B cell (primary cell): ENCODE data around the gene NOD2. TPM values are rescaled to one million over a fixed set of nuclear protein-coding genes. Genes with fewer than 3 reads are reported as not detected.
A peak's percentile ranks its signal among the peaks of the same experiment; 100 is the strongest.

ENCODE experiments used
- ATAC-seq: fragments of 200-7000 bp; cut with Tn5 transposase; one replicate; pipeline ENCODE4 v1.10.0; 2021; ENCODE audit warnings: low read depth, mild to moderate bottlenecking, moderate number of reproducible peaks, moderate library complexity
- CTCF ChIA-PET: fragments of 350-600 bp; sonication (Branson Sonifier 250); formaldehyde crosslinking; loops from one replicate; lab custom pipeline; 2021; ENCODE audit warnings: antibody characterized with exemption, inconsistent platforms; lab: Charles Lee
- POLR2A ChIA-PET: fragments of 350-600 bp; sonication (Branson Sonifier 250); formaldehyde crosslinking; loops from one replicate; lab custom pipeline; 2021; ENCODE audit warnings: antibody characterized with exemption; lab: Charles Lee
- DNase-seq: peaks from one replicate; pipeline ENCODE4 v3.0.0; 2013
- H2AFZ ChIP-seq: 2 replicates; pipeline ENCODE4 v1.6.1; 2012; ENCODE audit warnings: mild to moderate bottlenecking, low read depth, low read length; ENCODE audit not compliant: insufficient read depth, poor library complexity, severe bottlenecking
- H3K27ac ChIP-seq, 2 donors: 1 replicate in 1 of 2; 2 replicates in 1 of 2; pipeline ENCODE4 v1.5.1; 2012 to 2013; ENCODE audit warnings: low read length in 2 of 2, mild to moderate bottlenecking in 2 of 2, moderate library complexity in 1 of 2
- H3K27me3 ChIP-seq, 4 experiments: fragments of 200-600 bp in 1 of 4; sonication (generic) in 1 of 4; replicated peaks in 1 of 4; 1 replicate in 2 of 4; 2 replicates in 2 of 4; pipeline versions ENCODE4 v1.6.1 to v1.7.0; 2013 to 2016; ENCODE audit warnings: low read length in 3 of 4, mild to moderate bottlenecking in 2 of 4, mixed read lengths in 1 of 4, moderate library complexity in 1 of 4; ENCODE audit not compliant: insufficient read depth in 4 of 4, control insufficient read depth in 3 of 4; ENCODE audit errors: control extremely low read depth in 1 of 4
- H3K36me3 ChIP-seq, 2 experiments: replicated peaks in 1 of 2; 1 replicate in 1 of 2; 2 replicates in 1 of 2; pipeline versions ENCODE4 v1.6.1 to v1.7.1; 2013; ENCODE audit warnings: low read length in 1 of 2; ENCODE audit not compliant: insufficient read depth in 2 of 2, control insufficient read depth in 1 of 2; ENCODE audit errors: control extremely low read depth in 1 of 2, extremely low read depth in 1 of 2
- H3K4me1 ChIP-seq, 2 donors: fragments of 200-600 bp in 1 of 2; sonication (generic) in 1 of 2; 1 replicate in 1 of 2; 2 replicates in 1 of 2; pipeline versions ENCODE4 v1.5.1 to v1.6.1; 2013 to 2017; ENCODE audit warnings: low read length in 2 of 2; ENCODE audit not compliant: control insufficient read depth in 2 of 2, insufficient read depth in 2 of 2
- H3K4me2 ChIP-seq: replicated peaks from 2 replicates; pipeline ENCODE3; 2012; ENCODE audit warnings: mild to moderate bottlenecking, low read depth, low read length; ENCODE audit not compliant: poor library complexity, severe bottlenecking
- H3K4me3 ChIP-seq, 5 experiments: fragments of 200-600 bp in 1 of 5; sonication (generic) in 1 of 5; 1 replicate in 3 of 5; 2 replicates in 2 of 5; pipeline versions ENCODE4 v1.5.1 to v1.7.0; 2011 to 2016; ENCODE audit warnings: low read length in 4 of 5, mild to moderate bottlenecking in 4 of 5, low read depth in 2 of 5, control low read depth in 1 of 5, moderate library complexity in 1 of 5; ENCODE audit not compliant: insufficient read depth in 1 of 5; ENCODE audit errors: control extremely low read depth in 1 of 5, extremely low read depth in 1 of 5
- H3K79me2 ChIP-seq: fragments of 200-600 bp; sonication (generic); one replicate; pipeline ENCODE4 v1.6.0; 2016; ENCODE audit warnings: low read length; ENCODE audit not compliant: control insufficient read depth, insufficient read depth
- H3K9ac ChIP-seq: fragments of 200-600 bp; sonication (generic); 2 replicates; pipeline ENCODE4 v1.6.1; 2017; ENCODE audit warnings: mild to moderate bottlenecking, low read length, moderate library complexity
- H3K9me3 ChIP-seq, 3 donors: one replicate each; pipeline versions ENCODE4 v1.6.1 to v1.7.1; 2013; ENCODE audit warnings: low read length in 2 of 3; ENCODE audit not compliant: control insufficient read depth in 2 of 3, insufficient read depth in 1 of 3; ENCODE audit errors: control extremely low read depth in 1 of 3
- H4K20me1 ChIP-seq: 2 replicates; pipeline ENCODE4 v1.6.0; 2012; ENCODE audit warnings: mild to moderate bottlenecking, low read length; ENCODE audit not compliant: insufficient read depth, control insufficient read depth, poor library complexity, severe bottlenecking
- H3K27ac Mint-ChIP-seq: one replicate; pipeline ENCODE4 v1.8.0; 2021; ENCODE audit warnings: mixed read lengths
- H3K27me3 Mint-ChIP-seq: one replicate; pipeline ENCODE4 v1.8.0; 2021; ENCODE audit warnings: mixed read lengths
- H3K4me1 Mint-ChIP-seq: one replicate; pipeline ENCODE4 v1.8.0; 2021; ENCODE audit warnings: mixed read lengths
- H3K4me3 Mint-ChIP-seq: one replicate; pipeline ENCODE4 v1.8.0; 2021; ENCODE audit warnings: mixed read lengths
- H3K9me3 Mint-ChIP-seq: one replicate; pipeline ENCODE4 v1.8.0; 2022; ENCODE audit warnings: mixed read lengths; ENCODE audit not compliant: insufficient read depth
- CTCF ChIP-seq: fragments of 200-600 bp; IDR thresholded peaks from one replicate; pipeline ENCODE4 v1.8.0; 2022; ENCODE audit warnings: antibody characterized with exemption, mild to moderate bottlenecking
- EZH2 ChIP-seq: IDR thresholded peaks from 2 replicates; pipeline ENCODE4 v1.6.1; 2012; ENCODE audit warnings: borderline replicate concordance, low read depth, mild to moderate bottlenecking, moderate library complexity, low read length; ENCODE audit not compliant: insufficient read depth, poor library complexity, severe bottlenecking
- WGBS: methylation state at CpG from one replicate; pipeline ENCODE4 v1.1.5; 2013; ENCODE audit warnings: missing lambda C conversion rate; ENCODE audit not compliant: insufficient coverage; 5-methylcytosine and 5-hydroxymethylcytosine counted together
- intact Hi-C: fragments of 100-400 bp; cut with micrococcal nuclease; formaldehyde crosslinking; loops from one replicate; pipeline ENCODE4 v1.10.0; 2022
- polyA plus RNA-seq: library from polyadenylated mRNA; depleted of rRNA; stranded (reverse); fragments of >200 nt; gene quantifications from 2 replicates; pipeline ENCODE4 v1.2.3, GENCODE V29; 2012
- total RNA-seq, 2 donors: library from RNA; stranded (reverse); fragments of 120-200 nt in 1 of 2; gene quantifications; 1 replicate in 1 of 2; 2 replicates in 1 of 2; pipeline versions ENCODE4 v1.2.3 to v1.2.4, GENCODE V29; 2013 to 2022

Gene NOD2
- total and polyA plus RNA-seq, 2 donors (not counting 1 experiment from before 2014, with no cell fraction given): 1.2 to 1.8 TPM

GRCh38 chr16:50665128-50665878 lies 28.1 kb upstream of the NOD2 start:
- Histone ChIP-seq H2AFZ (peak overlapping the region; percentile 81), H3K9me3 (peaks cover 0 to 13% (median 0%) of the 10 kb centered on the region in 3 donors), H3K4me1 (peaks cover 10 to 21% of the 10 kb centered on the region in 2 donors), H4K20me1 (no peaks in the 10 kb centered on the region), H3K27me3 (no peaks in the 10 kb centered on the region), H3K36me3 (peaks cover 0 to 13% of the 10 kb centered on the region in 2 experiments), H3K9ac (peak overlapping the region; percentile 56), H3K79me2 (no peaks in the 10 kb centered on the region), H3K4me3 (peak overlapping the region; percentile 43 to 59 (median 49)), H3K4me2 (peak overlapping the region; percentile 79), H3K27ac (peak overlapping the region in 1 of 2 donors; percentile 7)
- DNase-seq: peak; percentile 81
- ChIA-PET POLR2A (interaction anchor here (1.3 to 2.3 kb wide), 2 partner anchors 16 to 391 kb away, joined by 5 to 6 read pairs; partner anchors contain the start of gene SNX20), CTCF (interaction anchor here (0.7 to 9.5 kb wide), 58 partner anchors 9 to 640 kb away, joined by 3 to 154 read pairs (median 4); partner anchors contain the start of genes BRD7, CNEP1R1, CYLD and HEATR3)
- TF ChIP-seq CTCF: peak; percentile 93
- no peak for TF ChIP-seq EZH2
- intact Hi-C loops: loop anchor here (1.0 to 5.0 kb wide), 6 partner anchors 82 to 638 kb away; partner anchors contain the start of genes CNEP1R1 and NKD1
- peak overlapping the region; percentile 86 for H3K4me3 Mint-ChIP-seq
- H3K9me3 Mint-ChIP-seq: no peaks in the 10 kb centered on the region
- no peaks in the 10 kb centered on the region for H3K27me3 Mint-ChIP-seq
- peak; percentile 71 for ATAC-seq
- peak overlapping the region; percentile 79 for H3K27ac Mint-ChIP-seq
- H3K4me1 Mint-ChIP-seq: peaks cover 25% of the 10 kb centered on the region
- WGBS: 24% methylated on average over 33 of the region's 40 CpGs
